ENCODE results near the gene RRP9. TPM values are rescaled to one million over a fixed set of nuclear protein-coding genes. Genes with fewer than 3 reads are reported as not detected.

RRP9 gene
- total and polyA plus RNA-seq, 12 donors = 8.5 to 30.2 (median 10.1) TPM

DNA sequence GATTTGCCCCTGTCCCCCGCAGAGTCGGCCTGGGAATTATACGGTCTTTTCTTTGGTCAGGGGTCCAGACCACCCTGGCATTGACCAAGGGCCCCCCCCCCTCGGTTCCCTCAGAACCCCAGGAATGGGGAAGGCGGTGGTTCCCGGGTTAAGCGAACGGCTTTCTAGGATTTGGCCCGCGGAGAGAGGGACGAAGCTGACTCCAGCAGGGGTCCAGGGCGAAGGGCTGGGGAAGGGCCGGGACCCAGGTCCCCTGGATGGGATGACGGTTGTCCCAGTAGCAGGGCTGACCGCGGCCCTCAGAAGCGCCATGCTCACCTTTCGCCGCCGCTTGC, 274 bp downstream of the RRP9 start:
- Histone ChIP-seq H3K9me3 (no peaks in the 10 kb centered on the region), H3K4me1 (peaks cover 11 to 33% (median 29%) of the 10 kb centered on the region in 9 donors), H3K36me3 (peaks cover 0 to 49% (median 16%) of the 10 kb centered on the region in 9 donors), H3K4me3 (peak overlapping the region; percentile 60 to 90 (median 82)), H3K27me3 (no peaks in the 10 kb centered on the region), H3K27ac (peak overlapping the region in 9 of 10 donors; percentile 34 to 96 (median 69))
- TF ChIP-seq, protein P1, sequence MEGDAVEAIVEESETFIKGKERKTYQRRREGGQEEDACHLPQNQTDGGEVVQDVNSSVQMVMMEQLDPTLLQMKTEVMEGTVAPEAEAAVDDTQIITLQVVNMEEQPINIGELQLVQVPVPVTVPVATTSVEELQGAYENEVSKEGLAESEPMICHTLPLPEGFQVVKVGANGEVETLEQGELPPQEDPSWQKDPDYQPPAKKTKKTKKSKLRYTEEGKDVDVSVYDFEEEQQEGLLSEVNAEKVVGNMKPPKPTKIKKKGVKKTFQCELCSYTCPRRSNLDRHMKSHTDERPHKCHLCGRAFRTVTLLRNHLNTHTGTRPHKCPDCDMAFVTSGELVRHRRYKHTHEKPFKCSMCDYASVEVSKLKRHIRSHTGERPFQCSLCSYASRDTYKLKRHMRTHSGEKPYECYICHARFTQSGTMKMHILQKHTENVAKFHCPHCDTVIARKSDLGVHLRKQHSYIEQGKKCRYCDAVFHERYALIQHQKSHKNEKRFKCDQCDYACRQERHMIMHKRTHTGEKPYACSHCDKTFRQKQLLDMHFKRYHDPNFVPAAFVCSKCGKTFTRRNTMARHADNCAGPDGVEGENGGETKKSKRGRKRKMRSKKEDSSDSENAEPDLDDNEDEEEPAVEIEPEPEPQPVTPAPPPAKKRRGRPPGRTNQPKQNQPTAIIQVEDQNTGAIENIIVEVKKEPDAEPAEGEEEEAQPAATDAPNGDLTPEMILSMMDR (IDR thresholded peaks at IDR 0.05) = no peak
- 0% methylated on average over 20 of the region's 20 CpGs for WGBS, 2 donors
- DNase-seq = no peak
- ATAC-seq = no peak
- intact Hi-C loops (cut with DNase I) = loop anchor here in 2 of 10 donors (5.0 kb wide), 3 partner anchors 41 to 201 kb away; partner anchors contain the start of genes ACY1 (in 1 of the 2) and DUSP7 (in 1 of the 2)

DNA sequence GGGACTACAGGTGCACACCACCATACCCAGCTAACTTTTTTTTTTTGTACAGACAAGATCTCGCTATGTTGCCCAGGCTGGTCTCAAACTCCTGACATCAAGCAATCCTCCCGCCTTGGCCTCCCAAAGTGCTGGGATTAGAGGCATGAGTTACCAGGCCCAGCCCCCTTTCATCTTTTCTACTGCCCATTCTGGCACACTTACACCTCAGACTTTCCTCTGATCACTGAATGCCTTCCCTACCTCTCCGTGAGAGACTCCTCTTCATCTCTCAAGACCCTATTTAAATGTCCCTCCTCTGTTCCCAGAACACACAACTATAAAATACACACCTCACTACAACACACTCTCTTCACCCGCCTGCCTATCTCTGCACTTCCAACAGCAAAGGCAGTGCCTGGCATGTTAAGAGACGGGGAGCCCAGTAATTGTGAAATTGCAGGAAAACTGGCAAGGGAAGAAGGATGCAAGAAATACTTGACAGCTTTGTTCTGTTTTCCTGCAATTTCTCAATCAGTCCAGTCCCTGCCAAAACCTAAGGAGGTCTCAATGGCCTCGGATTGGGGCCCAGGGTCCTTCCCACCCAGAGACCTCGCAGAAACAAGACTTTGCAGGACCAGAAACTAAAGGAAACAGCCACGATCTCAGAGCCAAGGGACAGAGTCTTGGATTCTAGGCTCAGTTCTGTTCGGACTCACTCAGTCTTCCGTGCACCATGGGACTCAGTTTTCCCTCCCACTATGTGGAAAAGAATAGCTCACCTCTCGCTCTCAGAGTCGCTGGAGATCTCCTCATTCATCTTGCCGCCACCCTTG, 849 bp downstream of the RRP9 start:
- ATAC-seq (no peak), DNase-seq (no peak)
- WGBS, 2 donors = 39 to 40% methylated on average over 13 of the region's 13 CpGs
- Histone ChIP-seq H3K9me3 (no peaks in the 10 kb centered on the region), H3K4me1 (peaks cover 11 to 33% (median 29%) of the 10 kb centered on the region in 9 donors), H3K27ac (peak overlapping the region in 6 of 10 donors; percentile 65 to 96 (median 72)), H3K27me3 (no peaks in the 10 kb centered on the region), H3K4me3 (peak overlapping the region; percentile 60 to 90 (median 82)), H3K36me3 (peaks cover 0 to 53% (median 16%) of the 10 kb centered on the region in 9 donors)
- intact Hi-C loops (cut with DNase I) = loop anchor here in 2 of 10 donors (5.0 kb wide), 3 partner anchors 41 to 201 kb away; partner anchors contain the start of genes ACY1 (in 1 of the 2) and DUSP7 (in 1 of the 2)
- TF ChIP-seq, protein P1 (IDR thresholded peaks at IDR 0.05) = no peak

- ATAC-seq (no peak), DNase-seq (no peak)
- no peak overlapping the region for H3K4me3 ChIP-seq
- intact Hi-C loops (cut with DNase I) = no loop called here
- H3K36me3 ChIP-seq = peaks cover 0 to 63% (median 31%) of the 10 kb centered on the region in 9 donors
- TF ChIP-seq, protein P1 (IDR thresholded peaks at IDR 0.05) = no peak
- 85 to 89% methylated on average over 9 of the region's 9 CpGs for WGBS, 2 donors
- H3K27me3 ChIP-seq = no peaks in the 10 kb centered on the region
- H3K9me3 ChIP-seq = no peaks in the 10 kb centered on the region
- no peak overlapping the region for H3K27ac ChIP-seq
- H3K4me1 ChIP-seq = peaks cover 11 to 33% (median 29%) of the 10 kb centered on the region in 9 donors
Measured at GRCh38 chr3:51938780-51939425, 2.8 kb downstream of the RRP9 start.

GRCh38 chr3:51937611-51938450, 3.9 kb downstream of the RRP9 start:
- Histone ChIP-seq H3K36me3 (peaks cover 0 to 74% (median 36%) of the 10 kb centered on the region in 9 donors), H3K4me1 (peaks cover 8 to 26% (median 21%) of the 10 kb centered on the region in 9 donors), H3K4me3 (no peak overlapping the region), H3K27ac (no peak overlapping the region), H3K27me3 (no peaks in the 10 kb centered on the region), H3K9me3 (no peaks in the 10 kb centered on the region)
- DNase-seq (no peak), ATAC-seq (no peak)
- TF ChIP-seq, protein P1 (IDR thresholded peaks at IDR 0.05) = no peak
- 84 to 89% methylated on average over 13 of the region's 13 CpGs for WGBS, 2 donors
- intact Hi-C loops (cut with DNase I) = no loop called here

Measured in heart right ventricle (tissue), 16 donors.